OCI-LY7 (cell line): ENCODE results near the gene ENTPD6.
"Not testable (repeated sequence)": the region's sequence is repeated elsewhere in the genome, so short reads cannot be mapped to it uniquely, and the experiment has no call there.

Experiments used
- EZH2phosphoT487 ChIP-seq: fragments of 200-600 bp; sonication (generic); IDR thresholded peaks from 2 replicates; pipeline ENCODE4 v1.6.1; 2018; ENCODE audit warnings: low read depth, borderline replicate concordance, mild to moderate bottlenecking, mixed run types, antibody characterized with exemption, low read length, moderate library complexity, mixed read lengths
- TF ChIP-seq, protein P1 (sequence below): fragments of 200-600 bp; sonication (generic); conservative IDR thresholded peaks from 2 replicates; pipeline ENCODE4 v1.5.1; 2014; ENCODE audit warnings: mild to moderate bottlenecking, antibody characterized with exemption, low read length, moderate library complexity, mixed read lengths

DNA sequence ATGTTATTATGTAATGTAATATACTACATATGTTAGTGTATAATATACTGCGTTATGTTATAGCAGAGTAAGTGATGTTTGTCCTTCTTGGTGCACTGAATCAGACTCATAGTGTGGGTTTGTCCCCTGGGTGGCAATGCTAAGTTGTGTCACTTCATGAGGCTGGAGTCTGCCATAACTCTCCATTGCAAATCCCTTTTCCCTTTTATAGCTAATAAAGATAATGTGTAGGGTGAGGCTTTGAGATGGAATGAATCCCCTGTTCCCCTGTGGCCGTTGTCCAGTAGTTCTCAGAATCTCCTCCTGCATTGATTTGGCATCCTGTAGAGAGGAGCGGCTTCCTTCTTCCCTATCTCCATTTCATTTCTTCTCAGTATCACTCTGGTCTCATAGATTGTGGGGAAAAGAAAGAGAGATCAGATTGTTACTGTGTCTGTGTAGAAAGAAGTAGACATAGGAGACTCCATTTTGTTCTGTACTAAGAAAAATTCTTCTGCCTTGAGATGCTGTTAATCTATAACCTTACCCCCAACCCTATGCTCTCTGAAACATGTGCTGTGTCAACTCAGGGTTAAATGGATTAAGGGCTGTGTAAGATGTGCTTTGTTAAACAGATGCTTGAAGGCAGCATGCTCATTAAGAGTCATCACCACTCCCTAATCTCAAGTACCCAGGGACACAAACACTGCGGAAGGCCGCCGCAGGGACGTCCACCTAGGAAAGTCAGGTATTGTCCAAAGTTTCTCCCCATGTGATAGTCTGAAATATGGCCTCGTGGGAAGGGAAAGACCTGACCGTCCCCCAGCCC, 45.5 kb downstream of the ENTPD6 start:
- TF ChIP-seq, protein P1, sequence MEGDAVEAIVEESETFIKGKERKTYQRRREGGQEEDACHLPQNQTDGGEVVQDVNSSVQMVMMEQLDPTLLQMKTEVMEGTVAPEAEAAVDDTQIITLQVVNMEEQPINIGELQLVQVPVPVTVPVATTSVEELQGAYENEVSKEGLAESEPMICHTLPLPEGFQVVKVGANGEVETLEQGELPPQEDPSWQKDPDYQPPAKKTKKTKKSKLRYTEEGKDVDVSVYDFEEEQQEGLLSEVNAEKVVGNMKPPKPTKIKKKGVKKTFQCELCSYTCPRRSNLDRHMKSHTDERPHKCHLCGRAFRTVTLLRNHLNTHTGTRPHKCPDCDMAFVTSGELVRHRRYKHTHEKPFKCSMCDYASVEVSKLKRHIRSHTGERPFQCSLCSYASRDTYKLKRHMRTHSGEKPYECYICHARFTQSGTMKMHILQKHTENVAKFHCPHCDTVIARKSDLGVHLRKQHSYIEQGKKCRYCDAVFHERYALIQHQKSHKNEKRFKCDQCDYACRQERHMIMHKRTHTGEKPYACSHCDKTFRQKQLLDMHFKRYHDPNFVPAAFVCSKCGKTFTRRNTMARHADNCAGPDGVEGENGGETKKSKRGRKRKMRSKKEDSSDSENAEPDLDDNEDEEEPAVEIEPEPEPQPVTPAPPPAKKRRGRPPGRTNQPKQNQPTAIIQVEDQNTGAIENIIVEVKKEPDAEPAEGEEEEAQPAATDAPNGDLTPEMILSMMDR = not testable (repeated sequence)
- TF ChIP-seq EZH2phosphoT487 = not testable (repeated sequence)
